D341Med (cell line): ENCODE data around the gene FASTKD3.
"Not testable (repeated sequence)": the region's sequence is repeated elsewhere in the genome, so short reads cannot be mapped to it uniquely, and the experiment has no call there.

Experiments
- DNase-seq: peaks from one replicate; pipeline ENCODE4 v3.0.0; 2012; ENCODE audit warnings: low spot score

The FASTKD3 gene, protein sequence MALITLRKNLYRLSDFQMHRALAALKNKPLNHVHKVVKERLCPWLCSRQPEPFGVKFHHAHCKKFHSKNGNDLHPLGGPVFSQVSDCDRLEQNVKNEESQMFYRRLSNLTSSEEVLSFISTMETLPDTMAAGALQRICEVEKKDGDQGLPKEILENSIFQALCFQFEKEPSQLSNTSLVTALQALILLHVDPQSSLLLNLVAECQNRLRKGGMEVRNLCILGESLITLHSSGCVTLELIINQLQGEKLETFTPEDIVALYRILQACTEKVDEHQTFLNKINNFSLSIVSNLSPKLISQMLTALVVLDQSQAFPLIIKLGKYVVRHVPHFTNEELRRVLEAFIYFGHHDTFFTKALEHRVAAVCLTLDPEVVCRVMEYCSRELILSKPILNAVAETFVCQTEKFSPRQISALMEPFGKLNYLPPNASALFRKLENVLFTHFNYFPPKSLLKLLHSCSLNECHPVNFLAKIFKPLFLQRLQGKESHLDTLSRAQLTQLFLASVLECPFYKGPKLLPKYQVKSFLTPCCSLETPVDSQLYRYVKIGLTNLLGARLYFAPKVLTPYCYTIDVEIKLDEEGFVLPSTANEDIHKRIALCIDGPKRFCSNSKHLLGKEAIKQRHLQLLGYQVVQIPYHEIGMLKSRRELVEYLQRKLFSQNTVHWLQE

DNA sequence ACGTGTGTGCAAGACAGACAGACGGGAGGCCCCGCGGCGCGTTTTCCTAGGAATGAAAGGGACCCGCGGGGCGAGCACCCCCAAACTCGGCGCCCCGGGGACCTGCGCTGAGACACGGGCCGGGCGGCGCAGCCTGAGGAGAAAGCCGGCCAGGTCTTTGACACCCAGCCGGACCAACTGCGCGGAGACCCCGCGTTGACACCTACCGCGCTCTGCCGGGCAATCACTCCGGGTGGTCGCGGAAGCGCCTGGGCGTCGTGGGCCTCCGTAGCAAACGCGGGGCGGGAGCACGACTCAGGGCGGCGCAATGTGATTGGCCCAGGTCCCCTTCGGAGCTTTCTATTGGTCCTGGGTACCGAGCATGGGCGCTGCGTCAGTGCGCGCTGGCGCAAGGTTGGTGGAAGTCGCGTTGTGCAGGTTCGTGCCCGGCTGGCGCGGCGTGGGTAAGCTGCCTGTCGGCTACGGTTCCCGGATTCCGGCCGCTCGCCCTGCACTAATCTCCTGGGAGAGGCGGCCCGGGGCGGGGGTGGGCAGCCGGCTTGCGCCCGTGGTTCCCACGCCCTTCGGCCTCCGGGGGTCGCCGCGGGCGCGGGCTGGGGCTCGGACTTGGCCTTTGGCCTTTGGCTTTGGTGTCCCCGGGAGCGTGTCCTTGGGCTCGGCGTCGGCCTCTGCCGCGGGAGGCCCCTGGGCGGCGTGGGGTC lies at the start of gene FASTKD3, which contains the start of gene MTRR:
Gene FASTKD3, minus strand, starts transcription at position 259 of the 701 bp plus-strand sequence. CDS start 948 bp downstream, outside the sequence.
Gene MTRR, plus strand, starts transcription at position 376 of the 701 bp plus-strand sequence. CDS start 1,647 bp downstream, outside the sequence.
- peak; percentile 96 for DNase-seq

DNA sequence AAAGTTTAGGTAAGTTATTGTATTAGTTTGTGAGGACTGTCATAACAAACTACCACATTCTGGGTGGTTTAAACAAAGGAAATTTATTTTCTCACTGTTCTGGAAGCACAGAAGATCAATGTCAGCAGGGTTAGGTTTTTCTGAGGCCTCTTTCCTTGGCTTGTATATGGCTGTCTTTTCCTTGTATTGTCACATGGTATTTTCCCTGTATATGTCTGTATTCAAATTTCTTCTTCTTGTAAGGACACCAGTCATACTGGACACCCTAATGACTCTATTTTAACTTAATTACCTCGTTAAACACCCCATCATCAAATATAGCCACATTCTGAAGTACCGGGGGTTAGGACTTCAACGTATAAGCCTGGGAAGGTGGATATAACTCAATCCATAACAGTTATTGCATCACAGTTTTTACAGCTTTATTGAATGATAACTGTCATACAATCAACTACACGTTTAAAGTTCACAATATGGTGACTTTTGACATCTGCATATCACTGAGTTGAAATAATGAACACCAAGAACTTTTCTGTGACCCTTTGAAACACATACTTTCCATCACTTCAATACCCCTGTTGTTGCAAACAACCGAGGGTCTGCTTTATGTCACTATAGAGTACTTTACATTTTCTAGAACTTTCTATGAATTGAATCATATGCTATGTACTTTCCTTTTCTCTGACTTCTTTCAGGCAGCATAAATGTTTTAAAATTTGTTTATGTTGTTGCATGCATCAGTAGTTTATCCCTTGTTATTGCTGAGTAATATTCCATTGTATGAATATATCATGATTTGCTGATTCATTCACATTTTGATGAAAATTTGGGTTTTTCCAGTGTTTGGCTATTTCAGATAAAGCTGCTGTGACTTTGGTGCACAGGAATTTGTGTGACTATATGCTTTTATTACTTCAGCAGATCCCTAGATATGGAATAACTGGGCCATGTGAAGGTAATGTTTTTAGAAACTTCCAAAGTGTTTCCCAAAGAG lies 48.6 kb upstream of the FASTKD3 start:
- no peak for DNase-seq

DNA sequence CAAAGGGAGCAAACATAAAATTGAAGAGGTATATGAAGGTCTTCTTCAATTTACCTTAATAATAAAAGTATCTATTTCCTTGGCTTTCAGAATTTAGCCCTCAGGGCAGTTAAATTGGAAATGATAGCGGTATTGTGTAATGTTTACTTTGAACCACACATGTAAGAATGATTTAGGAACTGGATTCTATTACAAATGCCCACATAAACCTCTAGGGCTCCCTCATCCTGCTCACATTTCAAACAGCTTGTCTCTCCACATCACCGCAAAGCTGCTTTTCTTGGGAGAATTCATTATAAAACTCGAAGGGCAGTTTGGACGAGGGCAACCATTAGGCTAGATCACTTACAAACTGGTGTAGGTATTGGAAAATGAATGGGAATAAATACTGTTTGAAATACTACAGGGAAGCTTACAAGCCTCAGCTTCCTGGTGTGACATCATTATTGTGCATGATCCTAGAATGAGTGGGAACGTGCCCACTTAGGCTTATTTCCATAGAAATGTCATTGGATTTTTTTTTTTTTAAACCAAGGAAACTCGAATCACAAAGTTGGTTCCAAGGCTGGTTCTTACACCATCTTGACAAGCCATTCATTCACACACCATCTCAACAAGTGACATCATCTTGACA lies 47.5 kb upstream of the FASTKD3 start:
- DNase-seq = no peak

DNA sequence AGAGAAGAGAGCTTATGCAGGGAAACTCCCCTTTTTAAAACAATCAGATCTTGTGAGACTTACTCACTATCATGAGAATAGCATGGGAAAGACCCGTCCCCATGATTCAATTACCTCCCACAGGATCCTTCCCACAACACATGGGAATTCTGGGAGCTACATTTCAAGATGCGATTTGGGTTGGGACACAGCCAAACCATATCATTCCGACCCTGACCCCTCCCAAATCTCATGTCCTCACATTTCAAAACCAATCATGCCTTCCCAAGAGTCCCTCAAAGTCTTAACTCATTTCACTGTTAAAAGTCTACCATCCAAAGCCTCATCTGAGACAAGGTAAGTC lies 42.6 kb upstream of the FASTKD3 start:
- DNase-seq = not testable (repeated sequence)

DNA sequence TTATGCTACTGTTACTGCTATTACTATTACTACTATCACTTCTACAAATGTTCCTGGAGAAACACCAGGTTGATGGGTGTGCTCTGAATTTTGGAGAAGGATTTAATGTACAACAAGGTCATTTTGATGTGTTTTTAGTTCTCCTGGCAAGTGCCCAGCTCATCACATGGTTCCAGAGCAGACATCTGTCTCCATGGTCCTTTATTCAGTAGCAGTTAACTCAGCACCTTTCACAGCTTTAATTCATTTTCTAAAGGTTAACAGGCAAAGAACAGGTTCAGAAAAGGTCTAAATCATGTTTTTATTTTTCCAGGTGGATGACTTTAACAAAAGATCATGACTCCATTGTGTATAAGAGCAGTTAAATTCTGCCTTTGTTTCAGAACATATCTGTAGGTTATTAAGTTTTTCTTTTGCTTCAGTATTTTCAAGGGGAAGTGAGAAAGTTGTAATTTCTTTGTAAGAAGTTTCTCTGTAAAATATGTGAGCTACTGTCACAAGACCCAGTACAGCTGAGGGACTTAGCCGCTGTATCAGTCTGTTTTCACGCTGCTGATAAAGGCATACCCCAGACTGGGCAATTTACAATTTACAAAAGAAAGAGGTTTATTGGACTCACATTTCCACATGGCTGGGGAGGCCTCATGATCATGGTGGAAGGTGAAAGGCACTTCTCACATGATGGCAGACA lies 42.1 kb upstream of the FASTKD3 start:
- DNase-seq = no peak

DNA sequence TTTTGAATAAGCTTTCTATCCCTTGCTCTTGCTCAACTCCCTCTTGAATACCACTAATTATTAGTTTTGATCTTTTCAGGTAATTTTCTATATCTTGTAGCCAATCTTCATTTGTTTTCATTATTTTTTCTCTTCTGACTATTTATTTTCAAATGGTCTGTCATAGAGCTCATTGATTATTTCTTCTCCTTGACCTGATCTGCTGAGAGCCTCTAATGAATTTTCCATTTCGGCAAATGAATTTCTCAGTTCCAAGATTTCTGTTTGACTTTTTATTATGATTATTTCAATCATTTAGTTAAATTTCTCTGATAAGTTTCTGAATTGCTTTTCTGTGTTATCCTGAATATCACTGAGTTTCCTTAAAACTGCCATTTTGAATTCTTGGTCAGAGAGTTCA lies 39.5 kb upstream of the FASTKD3 start:
- no peak for DNase-seq

DNA sequence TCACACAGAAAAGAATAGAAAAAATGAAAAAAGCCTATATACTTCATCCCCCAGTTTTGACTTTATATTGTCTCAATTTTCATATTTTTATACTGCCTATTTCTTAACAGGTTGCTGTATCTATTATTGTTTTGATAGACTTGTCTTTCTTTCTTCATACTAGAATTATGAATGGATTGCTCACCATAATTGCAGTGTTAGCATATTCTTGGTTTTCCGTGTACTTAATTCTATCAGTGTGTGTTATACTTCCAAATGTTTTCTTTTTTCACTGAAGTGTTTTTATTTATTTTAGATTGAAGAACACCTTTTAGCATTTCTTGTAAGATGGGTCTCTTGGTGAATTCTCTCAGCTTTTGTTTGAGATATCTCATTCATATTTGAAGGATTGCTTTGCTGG lies 38.8 kb upstream of the FASTKD3 start:
- no peak for DNase-seq

DNA sequence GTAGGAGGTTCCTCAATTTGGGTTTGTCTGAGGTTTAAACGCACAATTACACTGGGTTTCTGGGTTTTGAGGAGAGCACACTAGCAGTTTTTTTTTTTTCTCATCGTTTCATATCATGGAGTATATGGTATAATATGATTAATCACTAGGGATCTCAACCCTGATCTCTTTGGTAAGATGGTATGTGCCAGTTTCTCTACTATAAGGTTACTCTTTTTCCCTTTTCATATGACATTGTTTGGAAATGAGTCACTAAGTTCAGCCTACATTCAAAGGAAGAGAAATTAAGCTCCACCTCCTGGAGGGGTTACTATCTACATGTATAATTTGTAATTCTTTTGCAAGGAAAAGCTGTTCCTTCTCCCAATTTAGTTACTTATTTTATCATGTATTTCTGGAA lies 35.3 kb upstream of the FASTKD3 start:
- DNase-seq = no peak

DNA sequence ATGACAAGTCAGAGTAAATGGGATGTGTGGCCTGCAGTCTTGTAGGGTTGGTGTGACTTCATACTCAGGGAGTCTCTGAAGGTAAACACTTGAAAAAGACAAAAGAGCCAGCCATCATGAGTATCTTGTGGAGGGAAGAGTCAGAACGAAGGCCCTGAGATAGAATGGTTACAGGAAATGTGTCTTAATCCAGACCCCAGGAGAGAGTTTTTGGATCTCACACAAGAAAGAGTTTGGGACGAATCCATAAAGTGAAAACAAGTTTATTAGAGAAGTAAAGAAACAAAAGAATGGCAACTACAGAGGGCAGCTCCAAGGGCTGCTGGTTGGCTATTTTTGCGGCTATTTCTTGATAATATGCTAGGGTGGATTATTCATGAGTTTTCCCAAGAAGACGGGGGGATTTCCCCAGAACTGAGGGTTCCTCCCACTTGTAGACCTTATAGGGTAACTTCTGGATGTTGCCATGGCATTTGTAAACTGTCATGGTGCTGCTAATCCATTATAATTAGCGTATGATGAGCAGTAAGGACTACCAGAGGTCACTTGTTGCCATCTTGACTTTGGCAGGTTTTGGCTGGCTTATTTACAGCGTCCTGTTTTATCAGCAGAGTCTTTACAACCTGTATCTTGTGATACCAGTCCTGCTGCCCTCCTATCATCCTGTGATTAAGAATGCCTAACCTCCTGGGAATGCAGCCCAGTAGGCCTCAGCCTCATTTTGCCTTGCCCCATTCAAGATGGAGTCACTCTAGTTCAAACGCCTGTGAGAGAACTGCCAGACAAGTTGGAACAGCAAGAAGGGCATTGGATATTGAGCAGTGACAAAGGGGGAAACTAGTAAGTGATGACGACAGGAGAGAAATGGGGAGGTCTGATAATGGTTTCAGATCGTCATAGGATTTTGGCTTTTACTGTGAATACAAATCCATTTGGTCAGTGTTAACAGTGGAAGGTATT lies 34.1 kb upstream of the FASTKD3 start:
- no peak for DNase-seq

DNA sequence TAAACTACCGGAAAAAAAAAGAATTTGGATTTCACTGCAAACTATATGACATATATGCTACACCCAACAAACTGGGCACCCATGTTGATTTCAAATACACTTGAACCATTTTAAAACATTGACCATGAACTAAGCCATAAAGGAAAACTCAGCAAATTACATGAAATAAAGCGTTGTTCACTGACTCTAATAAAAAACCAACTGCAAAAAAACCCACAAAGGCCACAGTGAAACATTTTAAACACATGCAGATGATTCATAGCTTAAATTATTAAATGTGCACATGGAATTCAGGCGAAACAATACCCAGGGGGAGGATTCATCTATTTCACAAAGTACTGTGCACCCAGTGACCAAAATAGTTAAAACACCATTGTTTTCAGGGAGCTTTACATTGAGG lies 33.4 kb upstream of the FASTKD3 start:
- no peak for DNase-seq

DNA sequence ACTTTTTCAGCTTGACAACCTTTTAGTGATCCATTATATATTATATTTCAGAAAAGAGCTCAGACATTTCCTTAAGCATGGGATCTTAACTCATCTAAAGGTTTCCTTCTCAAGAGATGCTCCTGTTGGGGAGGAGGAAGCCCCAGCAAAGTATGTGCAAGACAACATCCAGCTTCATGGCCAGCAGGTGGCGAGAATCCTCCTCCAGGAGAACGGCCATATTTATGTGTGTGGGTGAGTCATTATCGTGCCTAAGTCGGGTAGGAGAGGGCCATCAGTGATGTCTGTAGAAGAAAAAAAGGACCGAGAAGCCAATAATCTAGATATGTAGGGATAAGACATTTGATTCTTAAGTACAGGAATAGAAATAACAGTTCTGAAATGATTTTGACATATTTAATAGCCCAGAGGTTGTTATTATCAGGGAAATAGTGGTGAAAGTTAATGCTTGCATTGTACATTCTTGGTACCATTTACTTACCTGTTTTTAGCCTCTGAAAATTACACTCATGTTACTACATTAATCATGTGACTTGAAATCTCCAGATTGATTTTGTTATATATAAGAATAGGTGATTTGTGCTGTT lies 28.3 kb upstream of the FASTKD3 start:
- no peak for DNase-seq

DNA sequence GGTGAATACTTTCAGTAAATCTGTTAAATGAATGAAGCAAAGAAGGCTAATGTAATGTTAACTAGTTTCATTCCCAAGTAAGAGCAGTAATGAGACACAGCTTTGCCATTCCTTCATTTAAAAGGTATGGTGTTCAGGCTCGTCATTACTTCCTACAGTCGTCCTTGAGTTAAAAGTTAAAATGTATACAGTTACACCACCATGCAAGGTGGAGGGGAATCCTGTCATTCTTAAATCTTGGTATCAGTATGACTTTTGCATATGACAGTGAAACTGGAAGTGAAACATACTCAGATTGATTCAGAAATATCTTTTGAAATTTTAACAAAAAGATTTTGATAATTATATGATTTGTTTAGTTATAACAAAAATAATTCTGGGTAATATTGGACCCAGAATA lies 26.0 kb upstream of the FASTKD3 start:
- DNase-seq = no peak

DNA sequence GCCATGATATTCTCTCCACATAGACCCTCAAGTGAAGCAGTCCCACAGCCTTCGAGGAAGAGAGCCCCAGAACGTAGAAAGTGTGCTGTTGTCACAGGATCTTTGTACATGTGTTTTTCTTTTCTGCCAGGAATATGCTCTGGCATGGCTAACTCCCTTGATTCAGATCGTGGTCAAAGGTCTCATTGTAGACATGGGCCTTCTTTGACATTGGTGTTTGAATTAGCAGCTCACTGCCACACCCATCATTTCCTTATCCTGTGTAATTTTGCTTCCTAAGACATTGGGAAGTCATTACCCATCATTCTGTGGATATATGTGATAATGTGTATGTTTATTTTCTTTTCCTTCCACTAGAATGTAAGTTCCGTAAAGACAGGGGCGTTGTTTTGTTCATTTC lies 25.6 kb upstream of the FASTKD3 start:
- DNase-seq = no peak

DNA sequence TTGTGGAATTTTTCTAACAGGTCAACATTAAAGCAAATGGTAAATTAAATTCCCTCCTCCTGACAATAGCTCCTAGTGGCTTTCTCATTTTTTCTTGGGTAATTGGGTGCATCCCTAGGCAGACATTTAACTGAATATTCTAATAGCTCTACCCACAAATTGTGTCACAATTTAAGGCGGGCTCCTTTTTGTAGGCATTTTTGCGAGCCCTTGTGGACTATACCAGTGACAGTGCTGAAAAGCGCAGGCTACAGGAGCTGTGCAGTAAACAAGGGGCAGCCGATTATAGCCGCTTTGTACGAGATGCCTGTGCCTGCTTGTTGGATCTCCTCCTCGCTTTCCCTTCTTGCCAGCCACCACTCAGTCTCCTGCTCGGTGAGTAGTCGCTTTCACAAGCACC lies 20.1 kb upstream of the FASTKD3 start:
- DNase-seq = no peak

DNA sequence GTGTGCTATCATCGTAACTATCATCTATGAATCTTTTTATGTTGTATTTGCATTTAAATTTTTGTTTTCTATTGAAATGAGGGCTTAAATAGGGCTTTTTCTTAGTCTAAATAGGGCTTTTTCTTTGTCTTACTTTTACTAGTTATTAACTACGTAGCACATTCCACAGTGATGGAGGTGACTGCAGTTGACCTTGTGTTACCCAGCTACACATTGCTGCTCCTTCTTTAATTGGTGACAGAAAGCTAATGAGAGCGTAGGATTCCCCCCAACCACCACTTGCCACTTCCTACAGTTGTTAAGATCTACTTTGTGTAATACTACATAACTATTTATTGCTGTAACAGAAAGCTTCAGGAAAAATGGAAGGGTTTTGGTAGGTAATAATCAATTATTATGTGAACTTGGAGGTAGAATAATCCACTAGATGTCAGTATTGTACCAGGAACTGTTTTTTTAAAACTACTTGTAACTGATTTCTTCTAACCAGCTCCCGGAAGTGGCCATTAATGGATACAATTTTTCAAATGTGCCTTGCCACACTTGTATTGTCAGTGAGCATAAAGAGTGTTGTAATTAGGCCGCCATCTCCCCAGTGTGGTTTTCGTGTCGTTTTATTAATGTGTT lies 18.1 kb upstream of the FASTKD3 start:
- DNase-seq = no peak

DNA sequence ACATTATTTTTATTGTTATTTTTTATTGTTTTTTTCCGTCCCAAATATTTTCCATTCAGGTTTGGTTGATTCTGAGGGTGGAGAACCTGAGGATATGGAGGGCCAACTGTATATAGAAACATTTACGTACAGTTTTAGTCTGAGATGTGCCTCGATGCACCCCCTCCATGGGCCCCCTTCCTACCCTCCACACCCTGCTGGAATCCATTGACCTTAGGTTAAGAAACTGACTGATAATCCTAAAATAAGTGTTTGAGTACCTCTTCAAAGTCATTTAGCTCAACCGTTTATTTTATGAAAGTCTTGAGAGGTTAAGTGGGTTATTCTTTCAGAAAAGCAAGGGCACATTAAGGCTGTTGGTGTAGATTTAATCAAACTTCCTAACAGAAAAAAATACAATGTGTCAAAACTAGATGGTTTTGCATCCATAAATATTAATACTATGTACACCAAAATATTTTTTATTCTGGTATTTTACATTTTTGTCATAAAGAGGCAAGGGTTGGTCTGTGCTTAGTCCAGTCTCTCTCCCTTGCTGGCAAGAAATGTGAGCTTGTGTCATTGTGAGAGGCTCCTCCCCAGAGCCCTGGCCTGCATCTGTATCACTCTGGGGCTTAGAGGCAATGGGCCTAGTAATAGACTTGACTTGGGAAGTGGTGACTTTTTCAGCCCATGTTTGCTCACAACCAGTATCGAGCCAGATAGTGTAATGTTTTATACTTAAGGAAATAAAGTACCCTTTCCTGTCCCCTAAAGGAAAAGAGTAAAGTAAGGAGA lies 15.8 kb upstream of the FASTKD3 start:
- no peak for DNase-seq

DNA sequence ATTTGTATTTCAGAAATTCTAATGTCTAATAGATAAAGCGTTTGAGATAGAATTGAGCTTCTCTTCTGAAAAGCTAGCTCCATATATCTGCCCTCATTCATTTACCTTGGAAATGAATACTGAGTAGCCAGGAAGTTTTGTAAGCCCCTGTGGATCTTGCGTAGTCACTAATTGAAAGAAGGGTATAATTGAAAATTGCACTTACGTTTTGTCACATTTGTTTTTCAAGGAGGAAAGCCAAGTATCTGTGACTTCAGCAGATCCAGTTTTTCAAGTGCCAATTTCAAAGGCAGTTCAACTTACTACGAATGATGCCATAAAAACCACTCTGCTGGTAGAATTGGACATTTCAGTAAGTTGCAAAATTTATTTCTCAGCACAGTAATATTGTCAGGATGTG lies 14.1 kb upstream of the FASTKD3 start:
- no peak for DNase-seq

DNA sequence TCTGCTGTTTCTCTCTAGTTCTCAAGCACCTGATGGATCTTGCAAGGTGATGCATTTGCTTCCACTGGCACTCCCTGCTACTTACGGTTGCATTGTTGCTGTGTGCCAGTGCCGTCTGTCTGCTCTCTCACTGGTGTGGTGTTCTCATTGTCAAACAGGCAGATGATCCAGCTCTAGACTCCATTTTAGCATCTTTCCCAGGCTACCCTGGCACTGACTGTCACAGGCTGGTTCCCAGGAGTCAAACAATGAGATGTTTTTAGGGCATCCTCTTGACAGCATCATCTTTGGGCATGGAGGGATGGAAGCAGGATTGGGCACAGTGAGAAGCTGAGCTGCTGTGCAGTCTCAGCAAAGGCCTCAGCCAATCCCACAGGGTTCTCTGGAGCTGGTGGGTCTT lies 13.0 kb upstream of the FASTKD3 start:
- DNase-seq = no peak
